Astrocyte (in vitro differentiated cells and primary cell): ENCODE measurements around the gene AQP1. TPM values are rescaled to one million over a fixed set of nuclear protein-coding genes. Genes with fewer than 3 reads are reported as not detected.

ENCODE experiments used
- DNase-seq: peaks from one replicate; pipeline ENCODE4 v3.0.0-alpha.2; 2010; ENCODE audit warnings: low read depth
- FAIRE-seq: peaks from 2 replicates; lab custom pipeline; 2011; peaks lifted over from hg19 to GRCh38; lab: Jason Lieb, UNC
- H2AFZ ChIP-seq: 2 replicates; pipeline ENCODE4 v1.6.0; 2012; ENCODE audit warnings: low read depth, low read length, inconsistent platforms
- H3K27ac ChIP-seq: 2 replicates; pipeline ENCODE4 v1.5.1; 2011; ENCODE audit warnings: low read depth, low read length, inconsistent platforms
- H3K27me3 ChIP-seq: 2 replicates; pipeline ENCODE4 v1.6.0; 2011; ENCODE audit warnings: low read length, inconsistent platforms; ENCODE audit not compliant: insufficient read depth
- H3K36me3 ChIP-seq: 2 replicates; pipeline ENCODE4 v1.5.1; 2011; ENCODE audit warnings: low read length, inconsistent platforms; ENCODE audit not compliant: insufficient read depth
- H3K4me1 ChIP-seq: 2 replicates; pipeline ENCODE4 v1.5.1; 2011; ENCODE audit warnings: low read length, inconsistent platforms; ENCODE audit not compliant: insufficient read depth
- H3K4me2 ChIP-seq: 2 replicates; pipeline ENCODE4 v1.6.0; 2012; ENCODE audit warnings: low read length, inconsistent platforms
- H3K4me3 ChIP-seq: 2 replicates; pipeline ENCODE4 v1.5.1; 2011; ENCODE audit warnings: low read depth, mild to moderate bottlenecking, low read length, inconsistent platforms; ENCODE audit not compliant: insufficient read depth
- H3K79me2 ChIP-seq: 2 replicates; pipeline ENCODE4 v1.6.0; 2012; ENCODE audit warnings: mild to moderate bottlenecking, low read length, inconsistent platforms; ENCODE audit not compliant: insufficient read depth
- H3K9ac ChIP-seq: 2 replicates; pipeline ENCODE4 v1.6.0; 2012; ENCODE audit warnings: mild to moderate bottlenecking, low read length, inconsistent platforms
- H3K9me3 ChIP-seq: 2 replicates; pipeline ENCODE4 v1.5.1; 2012; ENCODE audit warnings: low read depth, mild to moderate bottlenecking, low read length, inconsistent platforms; ENCODE audit not compliant: insufficient read depth
- H4K20me1 ChIP-seq: 2 replicates; pipeline ENCODE4 v1.6.0; 2012; ENCODE audit warnings: low read length, inconsistent platforms; ENCODE audit not compliant: insufficient read depth
- H3K27ac Mint-ChIP-seq: one replicate; pipeline ENCODE4 v1.8.0; 2021; ENCODE audit warnings: mild to moderate bottlenecking, mixed read lengths; ENCODE audit not compliant: unreplicated experiment
- H3K27me3 Mint-ChIP-seq: one replicate; pipeline ENCODE4 v1.8.0; 2021; ENCODE audit warnings: low read depth, mixed read lengths; ENCODE audit not compliant: unreplicated experiment
- H3K36me3 Mint-ChIP-seq: one replicate; pipeline ENCODE4 v1.8.0; 2021; ENCODE audit warnings: low read depth, mixed read lengths; ENCODE audit not compliant: unreplicated experiment
- H3K4me1 Mint-ChIP-seq: one replicate; pipeline ENCODE4 v1.8.0; 2021; ENCODE audit warnings: low read depth, mixed read lengths; ENCODE audit not compliant: unreplicated experiment
- H3K4me3 Mint-ChIP-seq: one replicate; pipeline ENCODE4 v1.8.0; 2021; ENCODE audit warnings: mild to moderate bottlenecking, moderate library complexity, mixed read lengths; ENCODE audit not compliant: unreplicated experiment
- H3K9me3 Mint-ChIP-seq: one replicate; pipeline ENCODE4 v1.8.0; 2021; ENCODE audit warnings: mild to moderate bottlenecking, mixed read lengths; ENCODE audit not compliant: unreplicated experiment
- CTCF ChIP-seq: IDR thresholded peaks from 2 replicates; pipeline ENCODE4 v1.5.1; 2011; ENCODE audit warnings: low read depth, mild to moderate bottlenecking, inconsistent platforms, low read length, moderate library complexity; ENCODE audit not compliant: insufficient read depth
- EZH2 ChIP-seq: IDR thresholded peaks from 2 replicates; pipeline ENCODE4 v1.6.1; 2012; ENCODE audit warnings: mild to moderate bottlenecking, low read length, inconsistent platforms; ENCODE audit not compliant: insufficient read depth
- total RNA-seq: library from RNA; stranded (reverse); gene quantifications from 2 replicates; pipeline ENCODE4 v1.2.1, GENCODE V29; 2021

The AQP1 gene
- total RNA-seq, 1 donor from 2014 or later: 6.7 TPM

GRCh38 chr7:30894866-30895605, 16.6 kb upstream of the AQP1 start:
- peaks cover 5% of the 10 kb centered on the region for H3K9me3 Mint-ChIP-seq
- Histone ChIP-seq H3K79me2 (no peaks in the 10 kb centered on the region), H3K9me3 (no peaks in the 10 kb centered on the region), H3K4me3 (no peak overlapping the region), H4K20me1 (no peaks in the 10 kb centered on the region), H3K27ac (no peak overlapping the region), H3K4me2 (no peak overlapping the region), H3K4me1 (peaks cover 11% of the 10 kb centered on the region), H2AFZ (no peak overlapping the region), H3K27me3 (peaks cover 41% of the 10 kb centered on the region), H3K36me3 (no peaks in the 10 kb centered on the region), H3K9ac (no peak overlapping the region)
- H3K4me3 Mint-ChIP-seq: no peak overlapping the region
- H3K27me3 Mint-ChIP-seq: peaks cover 62% of the 10 kb centered on the region
- peaks cover 2% of the 10 kb centered on the region for H3K4me1 Mint-ChIP-seq
- H3K27ac Mint-ChIP-seq: no peak overlapping the region
- no peak for FAIRE-seq
- no peak for TF ChIP-seq CTCF
- no peak for TF ChIP-seq EZH2
- DNase-seq: no peak
- H3K36me3 Mint-ChIP-seq: peaks cover 5% of the 10 kb centered on the region

GRCh38 chr7:30896036-30896435, 15.6 kb upstream of the AQP1 start:
- no peaks in the 10 kb centered on the region for H4K20me1 ChIP-seq
- peaks cover 5% of the 10 kb centered on the region for H3K9me3 Mint-ChIP-seq
- H3K9me3 ChIP-seq: no peaks in the 10 kb centered on the region
- no peak overlapping the region for H3K4me2 ChIP-seq
- no peak overlapping the region for H3K4me3 ChIP-seq
- H3K4me1 Mint-ChIP-seq: no peaks in the 10 kb centered on the region
- no peak overlapping the region for H3K9ac ChIP-seq
- no peak overlapping the region for H2AFZ ChIP-seq
- peaks cover 66% of the 10 kb centered on the region for H3K27me3 Mint-ChIP-seq
- no peak for FAIRE-seq
- H3K36me3 ChIP-seq: no peaks in the 10 kb centered on the region
- peaks cover 5% of the 10 kb centered on the region for H3K36me3 Mint-ChIP-seq
- H3K27ac ChIP-seq: no peak overlapping the region
- no peaks in the 10 kb centered on the region for H3K79me2 ChIP-seq
- H3K27me3 ChIP-seq: peaks cover 32% of the 10 kb centered on the region
- TF ChIP-seq CTCF: no peak
- no peak for TF ChIP-seq EZH2
- no peak overlapping the region for H3K27ac Mint-ChIP-seq
- H3K4me1 ChIP-seq: peaks cover 11% of the 10 kb centered on the region
- H3K4me3 Mint-ChIP-seq: no peak overlapping the region
- no peak for DNase-seq
